ENCODE data around the gene PTPRF. TPM values are rescaled to one million over a fixed set of nuclear protein-coding genes. Genes with fewer than 3 reads are reported as not detected.

Gene PTPRF
- total RNA-seq: 10 to 100 TPM; 33.8 to 84.2 (median 53.7) TPM

GRCh38 chr1:43530483-43531106, at the start of gene PTPRF:
TSS of gene PTPRF (plus strand) at chr1:43530883. CDS start at chr1:43545076, 14,193 bp downstream.
- Histone ChIP-seq H3K27me3 (no peaks in the 10 kb centered on the region), H3K36me3 (no peaks in the 10 kb centered on the region), H3K4me3 (peak within 1 kb of the TSS; percentile 80 to 98 (median 90)), H3K27ac (replicated peaks in 1 of 4) (peak within 1 kb of the TSS; percentile 83 to 92 (median 89)), H3K4me1 (peaks cover 12 to 57% (median 51%) of the 10 kb centered on the region in 4 donors), H3K9me3 (no peaks in the 10 kb centered on the region)
- no CpG with 5 or more reads among the region's 58 CpGs for WGBS
- TF ChIP-seq POLR2A (IDR thresholded peaks at IDR 0.05; ENCODE audit: low read depth) (no peak), POLR2AphosphoS5 (IDR thresholded peaks at IDR 0.05) (no peak), EP300 (IDR thresholded peaks at IDR 0.05) (no peak)
- TF ChIP-seq, protein P1, sequence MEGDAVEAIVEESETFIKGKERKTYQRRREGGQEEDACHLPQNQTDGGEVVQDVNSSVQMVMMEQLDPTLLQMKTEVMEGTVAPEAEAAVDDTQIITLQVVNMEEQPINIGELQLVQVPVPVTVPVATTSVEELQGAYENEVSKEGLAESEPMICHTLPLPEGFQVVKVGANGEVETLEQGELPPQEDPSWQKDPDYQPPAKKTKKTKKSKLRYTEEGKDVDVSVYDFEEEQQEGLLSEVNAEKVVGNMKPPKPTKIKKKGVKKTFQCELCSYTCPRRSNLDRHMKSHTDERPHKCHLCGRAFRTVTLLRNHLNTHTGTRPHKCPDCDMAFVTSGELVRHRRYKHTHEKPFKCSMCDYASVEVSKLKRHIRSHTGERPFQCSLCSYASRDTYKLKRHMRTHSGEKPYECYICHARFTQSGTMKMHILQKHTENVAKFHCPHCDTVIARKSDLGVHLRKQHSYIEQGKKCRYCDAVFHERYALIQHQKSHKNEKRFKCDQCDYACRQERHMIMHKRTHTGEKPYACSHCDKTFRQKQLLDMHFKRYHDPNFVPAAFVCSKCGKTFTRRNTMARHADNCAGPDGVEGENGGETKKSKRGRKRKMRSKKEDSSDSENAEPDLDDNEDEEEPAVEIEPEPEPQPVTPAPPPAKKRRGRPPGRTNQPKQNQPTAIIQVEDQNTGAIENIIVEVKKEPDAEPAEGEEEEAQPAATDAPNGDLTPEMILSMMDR (IDR thresholded peaks at IDR 0.05): no peak
- intact Hi-C loops (cut with DNase I): loop anchor here (10.0 kb wide), 1 partner anchor 404 kb away; the partner anchor contains the start of gene ARTN
- DNase-seq (ENCODE audit: extremely low spot score): no peak

DNA sequence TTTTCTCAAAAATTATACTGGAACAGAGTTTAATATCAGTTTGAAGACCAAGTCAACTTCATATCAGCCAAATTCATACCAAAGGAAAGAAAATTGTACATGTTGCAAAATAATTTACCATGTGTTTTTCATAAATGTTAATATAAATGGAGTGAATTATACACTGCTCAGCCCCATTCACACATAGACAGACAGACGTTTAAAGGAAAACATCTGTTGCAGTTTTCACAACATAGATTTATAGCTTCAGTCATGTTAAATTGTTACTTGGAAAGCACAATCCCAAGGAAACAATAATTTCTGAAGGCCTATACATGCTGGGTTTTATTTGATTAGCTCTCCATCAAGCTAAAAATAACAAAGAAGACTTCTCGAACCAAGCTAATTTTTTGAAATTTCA, 49.2 kb upstream of the PTPRF start:
- Histone ChIP-seq H3K4me3 (no peak overlapping the region), H3K4me1 (no peaks in the 10 kb centered on the region), H3K27me3 (no peaks in the 10 kb centered on the region), H3K36me3 (no peaks in the 10 kb centered on the region), H3K9me3 (no peaks in the 10 kb centered on the region), H3K27ac (replicated peaks in 1 of 4) (no peak overlapping the region)
- 77% methylated on average over 2 of the region's 2 CpGs for WGBS
- no peak for DNase-seq (ENCODE audit: extremely low spot score)
- TF ChIP-seq POLR2A (IDR thresholded peaks at IDR 0.05; ENCODE audit: low read depth): no peak
- TF ChIP-seq, protein P1 (IDR thresholded peaks at IDR 0.05): no peak
- no peak for TF ChIP-seq POLR2AphosphoS5 (IDR thresholded peaks at IDR 0.05)
- no peak for TF ChIP-seq EP300 (IDR thresholded peaks at IDR 0.05)
- intact Hi-C loops (cut with DNase I): no loop called here

- TF ChIP-seq POLR2AphosphoS5 (IDR thresholded peaks at IDR 0.05) (no peak), EP300 (IDR thresholded peaks at IDR 0.05) (no peak), POLR2A (IDR thresholded peaks at IDR 0.05; ENCODE audit: low read depth) (no peak)
- TF ChIP-seq, protein P1 (IDR thresholded peaks at IDR 0.05): no peak
- Histone ChIP-seq H3K4me1 (no peaks in the 10 kb centered on the region), H3K4me3 (no peak overlapping the region), H3K27ac (replicated peaks in 1 of 4) (no peak overlapping the region), H3K36me3 (no peaks in the 10 kb centered on the region), H3K9me3 (peaks cover 0 to 2% (median 0%) of the 10 kb centered on the region in 4 donors), H3K27me3 (no peaks in the 10 kb centered on the region)
- DNase-seq (ENCODE audit: extremely low spot score): no peak
- intact Hi-C loops (cut with DNase I): no loop called here
- WGBS: 100% methylated on average over 1 of the region's 1 CpG
Measured at GRCh38 chr1:43482215-43482614, 48.5 kb upstream of the PTPRF start.

- 91% methylated on average over 2 of the region's 2 CpGs for WGBS
- Histone ChIP-seq H3K4me1 (no peaks in the 10 kb centered on the region), H3K27me3 (no peaks in the 10 kb centered on the region), H3K9me3 (peaks cover 0 to 14% (median 3%) of the 10 kb centered on the region in 4 donors), H3K4me3 (no peak overlapping the region), H3K27ac (replicated peaks in 1 of 4) (no peak overlapping the region), H3K36me3 (no peaks in the 10 kb centered on the region)
- intact Hi-C loops (cut with DNase I): no loop called here
- no peak for DNase-seq (ENCODE audit: extremely low spot score)
- TF ChIP-seq, protein P1 (IDR thresholded peaks at IDR 0.05): no peak
- no peak for TF ChIP-seq POLR2AphosphoS5 (IDR thresholded peaks at IDR 0.05)
- TF ChIP-seq POLR2A (IDR thresholded peaks at IDR 0.05; ENCODE audit: low read depth): no peak
- TF ChIP-seq EP300 (IDR thresholded peaks at IDR 0.05): no peak
Measured at GRCh38 chr1:43484367-43484766, 46.3 kb upstream of the PTPRF start.
